GM20000 (cell line): ENCODE data around the gene OR4A15.

ENCODE experiments used
- DNase-seq: peaks from one replicate; pipeline ENCODE4 v3.0.0; 2012; ENCODE audit warnings: low spot score
- CTCF ChIP-seq: IDR thresholded peaks from 2 replicates; pipeline ENCODE4 v1.5.1; 2012; ENCODE audit warnings: mild to moderate bottlenecking, control low read depth; ENCODE audit errors: extremely low read depth, missing control alignments

OR4A15 gene

GRCh38 chr11:55367674-55368073 is at the start of gene OR4A15:
Gene OR4A15 (plus strand): TSS chr11:55367974. CDS start chr11:55367974, 0 bp downstream.
- TF ChIP-seq CTCF = no peak

GRCh38 chr11:55324500-55324899 is 43.3 kb upstream of the OR4A15 start:
- DNase-seq = no peak
- no peak for TF ChIP-seq CTCF

More at GRCh38 chr11:55367674-55368073, at the start of gene OR4A15:
- no peak for DNase-seq

GRCh38 chr11:55342901-55343300 is 24.9 kb upstream of the OR4A15 start, which contains the start of gene OR4A16:
Gene OR4A16 (plus strand): TSS chr11:55343201. CDS start chr11:55343201, 0 bp downstream.
- no peak for TF ChIP-seq CTCF
- DNase-seq = no peak

- TF ChIP-seq CTCF = no peak
- DNase-seq = no peak
Observed at GRCh38 chr11:55345306-55345705, 22.5 kb upstream of the OR4A15 start.

- TF ChIP-seq CTCF = no peak
Observed at GRCh38 chr11:55349032-55349431, 18.7 kb upstream of the OR4A15 start.

GRCh38 chr11:55357560-55358184 is 10.1 kb upstream of the OR4A15 start:
- DNase-seq = no peak

More at GRCh38 chr11:55349032-55349431, 18.7 kb upstream of the OR4A15 start:
- no peak for DNase-seq

More at GRCh38 chr11:55357560-55358184, 10.1 kb upstream of the OR4A15 start:
- TF ChIP-seq CTCF = no peak
